Thyroid gland (tissue), 4 donors: ENCODE measurements around the gene DYNC2I2. TPM values are rescaled to one million over a fixed set of nuclear protein-coding genes. Genes with fewer than 3 reads are reported as not detected.

Experiments
- DNase-seq, 2 donors: peaks; one replicate each; pipeline ENCODE4 v3.0.0-alpha.2; 2019
- H3K27ac ChIP-seq, 3 donors: fragments of 200-600 bp; sonication (generic); 1 replicate in 2 of 3; 2 replicates in 1 of 3; pipeline ENCODE4 v1.5.1; 2016 to 2019; ENCODE audit warnings: mild to moderate bottlenecking in 1 of 3, moderate library complexity in 1 of 3
- H3K27me3 ChIP-seq: fragments of 200-600 bp; sonication (generic); one replicate; pipeline ENCODE4 v1.5.1; 2019
- H3K36me3 ChIP-seq, 2 donors: fragments of 200-600 bp; sonication (generic); one replicate each; pipeline ENCODE4 v1.5.1; 2016 to 2019
- H3K4me1 ChIP-seq, 2 donors: fragments of 200-600 bp; sonication (generic); one replicate each; pipeline ENCODE4 v1.5.1; 2017 to 2019
- H3K4me3 ChIP-seq, 3 donors: fragments of 200-600 bp; sonication (generic); replicated peaks in 1 of 3; 1 replicate in 2 of 3; 2 replicates in 1 of 3; pipeline ENCODE4 v1.5.1; 2016; ENCODE audit warnings: mild to moderate bottlenecking in 1 of 3
- H3K9me3 ChIP-seq: fragments of 200-600 bp; sonication (generic); one replicate; pipeline ENCODE4 v1.5.1; 2017
- CTCF ChIP-seq, 6 experiments: fragments of 200-600 bp in 3 of 6; fragments of 450-650 bp in 3 of 6; sonication (generic) in 3 of 6; IDR thresholded peaks; one replicate each; pipeline ENCODE4 v1.5.1; 2016 to 2019; ENCODE audit warnings: antibody characterized with exemption in 6 of 6, mild to moderate bottlenecking in 2 of 6, inconsistent platforms in 1 of 6, moderate library complexity in 1 of 6
- POLR2A ChIP-seq, 2 donors: fragments of 450-650 bp; IDR thresholded peaks; one replicate each; pipeline ENCODE4 v1.6.1; 2017; ENCODE audit warnings: antibody characterized with exemption in 2 of 2, mild to moderate bottlenecking in 2 of 2, moderate library complexity in 1 of 2
- WGBS, 2 donors: methylation state at CpG; one replicate each; pipeline ENCODE4 v1.1.5; 2017; 5-methylcytosine and 5-hydroxymethylcytosine counted together
- intact Hi-C: fragments of 100-400 bp; cut with DNase I; formaldehyde crosslinking; loops from one replicate; pipeline ENCODE4 v1.15.1; 2023
- total RNA-seq, 4 donors: library from RNA; depleted of rRNA; stranded (reverse); fragments of >200 nt; gene quantifications; one replicate each; pipeline ENCODE4 v1.2.3, GENCODE V29; 2016

Gene DYNC2I2
- total RNA-seq, 4 donors from 2014 or later = 86.1 to 179 (median 132) TPM

- Histone ChIP-seq H3K4me1 (peaks cover 15 to 16% of the 10 kb centered on the region in 2 donors), H3K9me3 (no peaks in the 10 kb centered on the region), H3K27ac (no peak overlapping the region), H3K36me3 (peaks cover 0 to 19% of the 10 kb centered on the region in 2 donors), H3K27me3 (no peaks in the 10 kb centered on the region), H3K4me3 (no peak overlapping the region)
- TF ChIP-seq POLR2A (IDR thresholded peaks at IDR 0.05) (no peak), CTCF (IDR thresholded peaks at IDR 0.05) (no peak)
- intact Hi-C loops = no loop called here
- 93 to 94% methylated on average over 16 to 17 of the region's 18 CpGs for WGBS, 2 donors
- no peak for DNase-seq
Observed at GRCh38 chr9:128640603-128641002, 16.0 kb downstream of the DYNC2I2 start.

- H3K4me1 ChIP-seq = peaks cover 27 to 33% of the 10 kb centered on the region in 2 donors
- H3K9me3 ChIP-seq = no peaks in the 10 kb centered on the region
- DNase-seq = no peak
- H3K4me3 ChIP-seq = no peak overlapping the region
- peaks cover 9 to 31% of the 10 kb centered on the region in 2 donors for H3K36me3 ChIP-seq
- no peak overlapping the region for H3K27ac ChIP-seq
- TF ChIP-seq POLR2A (IDR thresholded peaks at IDR 0.05) (no peak), CTCF (IDR thresholded peaks at IDR 0.05) (no peak)
- intact Hi-C loops = loop anchor here (10.0 kb wide), 2 partner anchors 46 to 86 kb away; partner anchors contain the start of genes SET and ZDHHC12
- WGBS, 2 donors = 98% methylated on average over 4 of the region's 4 CpGs
- H3K27me3 ChIP-seq = no peaks in the 10 kb centered on the region
Observed at GRCh38 chr9:128638580-128638979, 18.1 kb downstream of the DYNC2I2 start.

- Histone ChIP-seq H3K36me3 (peaks cover 18 to 41% of the 10 kb centered on the region in 2 donors), H3K4me1 (peaks cover 27 to 33% of the 10 kb centered on the region in 2 donors), H3K27me3 (no peaks in the 10 kb centered on the region), H3K27ac (peak overlapping the region in 1 of 3 donors; percentile 98), H3K9me3 (no peaks in the 10 kb centered on the region), H3K4me3 (no peak overlapping the region)
- WGBS, 2 donors = 81% methylated on average over 9 to 10 of the region's 10 CpGs
- no peak for DNase-seq
- intact Hi-C loops = loop anchor here (10.0 kb wide), 2 partner anchors 47 to 87 kb away; partner anchors contain the start of genes SET and ZDHHC12
- TF ChIP-seq POLR2A (IDR thresholded peaks at IDR 0.05) (no peak), CTCF (IDR thresholded peaks at IDR 0.05) (no peak)
Observed at GRCh38 chr9:128637656-128638055, 19.0 kb downstream of the DYNC2I2 start.

- H3K36me3 ChIP-seq = peaks cover 26 to 49% of the 10 kb centered on the region in 2 donors
- no peaks in the 10 kb centered on the region for H3K27me3 ChIP-seq
- TF ChIP-seq CTCF (IDR thresholded peaks at IDR 0.05) (no peak), POLR2A (IDR thresholded peaks at IDR 0.05) (no peak)
- peak; percentile 63 to 67 for DNase-seq
- H3K4me3 ChIP-seq = no peak overlapping the region
- intact Hi-C loops = loop anchor here (10.0 kb wide), 2 partner anchors 48 to 88 kb away; partner anchors contain the start of genes SET and ZDHHC12
- H3K4me1 ChIP-seq = peaks cover 27 to 33% of the 10 kb centered on the region in 2 donors
- H3K9me3 ChIP-seq = no peaks in the 10 kb centered on the region
- H3K27ac ChIP-seq = peak overlapping the region; percentile 96 to 99 (median 98)
- 81 to 89% methylated on average over 8 to 10 of the region's 20 CpGs for WGBS, 2 donors
Observed at GRCh38 chr9:128636556-128637530, 19.8 kb downstream of the DYNC2I2 start.
